GM19324 (cell line): ENCODE data around the gene SACS.
A peak's percentile ranks its signal among the peaks of the same experiment; 100 is the strongest.
"Not testable (repeated sequence)": the region's sequence is repeated elsewhere in the genome, so short reads cannot be mapped to it uniquely, and the experiment has no call there.

ENCODE experiments used
- ATAC-seq: cut with Tn5 transposase; IDR thresholded peaks from one replicate; pipeline ENCODE4 v1.9.1; 2021; ENCODE audit warnings: mild to moderate bottlenecking, moderate library complexity; ENCODE audit not compliant: unreplicated experiment, low FRiP score

The SACS gene

DNA sequence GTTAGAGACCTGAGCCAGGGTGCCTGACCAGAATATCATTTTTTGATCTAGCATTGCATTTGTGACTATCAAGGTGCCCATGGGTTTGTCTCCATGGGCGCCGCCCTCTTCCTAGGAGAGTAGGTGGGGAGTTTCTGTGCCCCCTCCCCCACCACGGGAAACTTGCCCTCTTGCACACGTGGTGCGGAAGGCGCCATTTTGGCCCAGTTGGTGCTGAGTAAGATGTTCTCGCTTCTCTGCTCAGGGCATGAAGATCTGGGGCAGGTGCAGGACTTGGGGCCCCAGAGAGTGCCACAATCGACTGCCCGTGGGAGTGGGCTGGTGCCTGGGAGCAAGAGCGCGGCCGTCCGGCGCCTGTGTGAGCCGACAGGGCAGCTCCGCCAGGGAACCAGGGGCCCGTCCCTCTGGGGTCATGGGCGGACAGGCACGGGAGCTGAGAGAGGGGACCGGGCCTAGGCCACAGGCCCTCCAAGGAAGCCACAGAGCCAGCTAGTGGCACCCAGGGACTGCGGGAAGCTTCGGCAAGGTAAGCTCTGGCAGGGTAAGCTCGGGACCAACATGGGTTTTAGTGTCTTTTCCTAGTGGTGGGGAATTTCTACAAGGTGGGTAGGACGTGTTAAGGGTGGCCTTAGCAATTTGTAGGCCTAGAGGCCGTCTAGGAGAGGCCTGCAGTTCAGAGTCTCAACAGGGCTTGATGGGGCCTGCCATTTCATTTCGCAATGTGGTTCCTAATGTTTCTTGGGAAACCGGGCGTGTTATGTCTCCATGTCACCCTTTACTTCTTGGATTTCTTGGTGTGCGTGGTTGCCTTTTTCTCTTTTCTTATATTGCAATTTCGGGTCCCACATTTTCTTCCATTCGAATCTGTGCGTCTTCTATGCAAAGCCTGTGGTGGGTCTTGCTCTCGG is 14.5 kb downstream of the SACS start:
- ATAC-seq: no peak

DNA sequence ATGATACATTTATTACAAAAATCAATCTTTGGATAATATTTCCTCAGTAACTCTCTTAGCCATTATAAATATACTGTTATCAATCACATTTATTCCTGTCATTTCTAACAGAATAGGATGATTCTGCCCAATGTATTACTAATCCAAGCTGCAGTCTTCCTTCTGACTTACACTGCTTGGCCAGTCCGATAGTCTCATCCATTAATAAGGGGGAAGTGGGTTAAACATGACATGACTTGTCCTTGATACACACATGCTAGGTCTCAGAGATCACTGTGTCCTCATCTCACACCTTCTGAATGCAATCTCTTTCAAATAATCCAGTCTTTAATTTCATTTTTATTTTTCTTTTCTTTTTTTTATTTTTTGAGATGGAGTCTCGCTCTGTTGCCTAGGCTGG is 18.8 kb downstream of the SACS start:
- ATAC-seq: no peak

DNA sequence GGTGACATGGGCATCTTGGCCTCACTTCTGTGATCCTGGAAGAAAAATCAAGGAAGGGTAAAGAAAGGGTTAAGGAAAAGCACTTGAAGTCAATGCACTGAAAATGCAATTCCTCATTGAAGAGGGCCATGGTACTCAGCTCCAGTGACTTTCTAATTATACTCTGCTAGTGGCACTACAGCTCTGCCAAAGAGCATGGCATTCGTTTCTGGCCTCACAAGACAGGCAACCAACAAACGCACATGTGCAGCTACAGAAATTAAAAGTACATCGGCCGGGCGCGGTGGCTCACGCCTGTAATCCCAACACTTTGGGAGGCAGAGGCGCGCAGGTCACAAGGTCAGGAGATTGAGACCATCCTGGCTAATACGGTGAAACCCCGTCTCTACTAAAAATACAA is 21.8 kb downstream of the SACS start:
- ATAC-seq: no peak

DNA sequence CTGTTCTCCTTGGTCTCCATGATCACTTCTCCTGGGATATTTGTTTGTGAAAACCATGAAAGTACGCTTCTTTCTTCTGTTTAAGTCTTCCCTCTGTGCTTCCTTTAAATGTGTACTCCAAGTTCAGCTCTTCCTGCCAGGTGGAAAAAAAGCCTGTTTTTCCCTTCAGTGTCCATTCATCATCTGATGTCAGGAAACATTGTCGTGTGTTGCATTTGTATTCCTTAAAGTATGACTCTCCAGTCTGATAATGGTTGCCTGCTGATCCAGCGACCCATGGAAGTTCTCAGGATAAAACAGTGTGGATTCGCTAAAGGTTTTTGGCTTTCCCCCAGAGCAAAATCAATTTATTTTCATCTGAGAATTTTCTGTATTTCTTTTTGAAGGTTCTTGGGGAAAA is 22.3 kb downstream of the SACS start:
- no peak for ATAC-seq

DNA sequence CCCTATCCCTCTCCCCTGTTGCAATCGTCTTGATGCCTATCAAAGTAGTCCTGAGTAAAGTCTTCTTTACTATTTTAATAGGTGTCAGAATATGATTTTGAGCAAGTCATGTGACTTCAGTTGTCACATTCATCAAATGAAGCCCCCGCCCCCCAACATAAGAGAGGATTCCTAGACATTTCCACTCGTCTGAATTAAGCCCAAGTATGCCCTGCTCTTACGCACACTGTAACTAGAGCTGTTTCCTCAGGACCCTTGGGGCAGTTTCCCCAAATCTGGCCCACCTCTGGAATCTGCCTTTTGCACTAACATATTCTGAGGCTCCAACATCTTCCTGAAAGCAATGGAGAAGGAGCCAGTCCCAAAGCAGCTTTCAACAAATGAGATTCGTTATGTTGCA is 25.5 kb downstream of the SACS start:
- ATAC-seq: no peak

DNA sequence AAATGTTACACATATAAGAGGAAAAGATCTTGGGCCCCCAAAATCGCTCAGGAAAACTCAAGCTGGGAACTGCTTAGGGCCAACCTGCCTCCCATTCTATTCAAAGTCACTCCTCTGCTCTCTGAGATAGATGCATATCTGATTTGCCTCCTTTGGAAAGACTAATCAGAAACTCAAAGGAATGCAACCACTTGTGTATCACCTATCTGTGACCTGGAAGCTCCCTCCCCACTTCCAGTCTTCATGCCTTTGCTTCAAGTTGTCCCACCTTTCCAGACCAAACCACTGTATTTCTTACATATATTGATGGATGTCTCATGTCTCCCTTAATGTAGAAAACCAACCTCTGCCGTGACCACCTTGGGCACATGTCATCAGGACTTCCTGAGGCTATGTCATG is 32.3 kb downstream of the SACS start:
- ATAC-seq: not testable (repeated sequence)

DNA sequence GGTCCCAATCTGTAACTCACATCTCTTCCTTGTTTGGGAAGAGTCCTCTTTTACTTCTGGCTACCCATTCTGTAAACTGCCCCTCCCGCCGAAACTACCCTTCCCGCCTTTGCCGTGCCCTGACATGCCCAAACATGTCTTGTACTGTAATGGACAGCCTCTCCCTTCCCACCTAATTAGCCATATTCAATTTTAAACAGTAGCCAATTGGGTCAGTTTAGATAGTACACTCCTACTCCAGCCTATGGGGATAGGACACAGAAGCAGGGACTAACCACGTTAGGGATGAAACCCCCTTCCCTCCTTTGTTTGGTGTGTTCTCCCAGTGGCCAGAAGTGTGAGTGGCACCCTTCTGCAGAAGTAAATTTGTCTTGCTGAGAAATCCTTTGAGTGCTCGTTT is 34.2 kb downstream of the SACS start:
- no peak for ATAC-seq

DNA sequence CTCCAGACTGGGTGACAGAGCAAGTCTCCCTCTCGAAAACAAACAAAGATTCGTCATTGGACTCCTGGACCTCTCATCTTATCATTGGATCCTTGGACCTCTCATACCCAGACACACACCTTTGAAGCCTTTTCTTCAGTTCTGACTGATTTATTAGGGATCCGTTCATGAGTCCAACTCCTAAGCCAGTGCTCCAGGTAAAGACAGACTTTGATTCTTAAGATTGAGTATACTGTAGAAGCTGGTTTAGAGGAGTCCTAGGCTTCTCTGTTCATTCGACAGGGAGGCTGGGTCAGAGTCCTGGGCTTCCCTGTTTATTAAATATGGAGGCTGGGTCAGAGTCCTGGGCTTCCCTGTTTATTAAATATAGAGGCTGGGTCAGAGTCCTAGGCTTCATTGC is 38.7 kb downstream of the SACS start:
- ATAC-seq: no peak

DNA sequence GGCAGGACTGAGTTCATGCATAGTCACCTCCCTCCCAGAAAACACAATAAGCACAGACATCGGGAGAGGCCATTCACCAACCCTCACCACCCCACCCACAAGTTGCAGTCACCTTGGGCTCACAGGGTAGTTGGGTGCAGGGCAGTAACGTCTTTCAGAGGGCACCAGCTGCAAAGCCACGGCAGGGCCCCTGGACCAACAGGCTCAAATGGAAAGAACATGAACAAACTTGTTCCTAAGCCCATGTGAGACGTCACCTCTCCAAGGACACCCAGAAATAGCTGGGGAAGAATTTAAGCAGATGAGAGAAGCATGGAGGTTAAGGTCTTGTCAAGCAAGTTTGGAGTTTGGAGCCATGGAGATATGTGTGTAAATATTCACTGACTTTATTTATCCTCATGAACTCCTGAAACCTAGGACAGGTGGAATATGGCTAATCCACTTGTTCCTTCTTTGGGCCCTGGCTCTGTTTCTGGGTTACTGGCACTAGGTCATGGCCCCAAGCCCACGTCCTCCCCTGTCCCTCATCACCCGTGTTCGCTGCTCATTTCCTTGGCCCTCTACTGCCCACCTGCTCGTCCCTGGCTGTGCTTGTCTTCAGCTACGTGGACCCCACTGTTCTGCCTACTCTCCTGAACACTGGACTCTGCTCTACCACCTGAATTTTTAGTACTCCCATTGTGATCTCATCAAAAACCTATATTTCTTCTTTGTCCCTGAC is 40.4 kb downstream of the SACS start:
- no peak for ATAC-seq

DNA sequence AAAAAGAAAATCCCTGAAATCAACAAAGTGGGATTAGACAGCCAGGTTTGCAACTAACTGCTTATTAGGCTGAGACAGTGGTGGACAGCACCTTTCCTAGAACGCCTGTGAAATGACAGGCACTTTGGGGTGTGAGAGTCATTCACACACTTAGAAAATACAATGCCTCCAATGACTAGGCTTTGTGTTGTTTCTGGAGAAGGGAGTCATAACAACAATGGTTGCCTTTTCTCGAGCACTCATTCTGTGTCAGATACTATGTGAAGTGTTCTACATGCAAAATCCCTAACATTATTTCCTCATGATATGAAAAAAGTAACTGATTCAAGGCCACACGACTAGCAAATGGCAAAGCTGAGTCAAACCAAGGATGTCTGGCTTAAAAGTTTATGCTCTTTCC is 41.2 kb downstream of the SACS start:
- ATAC-seq: no peak

DNA sequence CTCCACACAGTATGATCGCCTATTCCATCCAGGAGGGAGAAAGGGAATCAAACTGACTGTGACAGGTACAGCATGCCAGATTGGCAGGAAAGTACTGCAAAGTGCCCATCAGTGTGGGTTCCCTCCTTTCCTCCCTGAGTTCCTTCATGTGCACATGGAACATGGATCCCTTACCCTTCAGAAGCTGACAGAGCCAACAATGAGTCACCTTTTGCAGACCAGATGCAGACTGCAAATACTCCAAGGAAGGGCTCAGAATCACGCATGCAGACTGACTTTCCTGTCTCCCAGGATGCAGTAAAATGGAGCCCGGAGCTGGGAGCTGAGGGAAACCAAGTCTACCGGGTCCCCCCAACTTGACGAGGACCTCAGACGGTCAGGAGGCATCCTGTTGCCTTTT is 41.8 kb downstream of the SACS start:
- no peak for ATAC-seq

DNA sequence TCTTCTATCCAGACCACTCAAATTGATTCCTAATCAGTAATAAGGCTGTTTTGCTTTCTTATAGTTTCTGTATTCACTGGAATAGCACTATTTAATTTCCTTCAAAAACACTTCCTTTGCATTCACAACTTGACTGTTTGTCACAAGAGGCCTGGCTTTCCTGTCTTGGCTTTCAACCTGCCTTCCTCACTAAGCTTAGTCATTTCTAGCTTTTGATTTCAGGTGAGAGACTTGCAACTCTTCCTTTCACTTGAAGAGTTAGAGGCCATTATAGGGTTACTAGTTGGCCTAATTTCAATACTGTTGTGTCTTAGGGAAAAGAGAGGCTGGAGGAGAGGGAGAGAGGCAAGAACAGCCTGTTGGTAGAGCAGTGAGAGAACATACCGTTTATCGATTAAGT is 47.0 kb downstream of the SACS start:
- no peak for ATAC-seq

DNA sequence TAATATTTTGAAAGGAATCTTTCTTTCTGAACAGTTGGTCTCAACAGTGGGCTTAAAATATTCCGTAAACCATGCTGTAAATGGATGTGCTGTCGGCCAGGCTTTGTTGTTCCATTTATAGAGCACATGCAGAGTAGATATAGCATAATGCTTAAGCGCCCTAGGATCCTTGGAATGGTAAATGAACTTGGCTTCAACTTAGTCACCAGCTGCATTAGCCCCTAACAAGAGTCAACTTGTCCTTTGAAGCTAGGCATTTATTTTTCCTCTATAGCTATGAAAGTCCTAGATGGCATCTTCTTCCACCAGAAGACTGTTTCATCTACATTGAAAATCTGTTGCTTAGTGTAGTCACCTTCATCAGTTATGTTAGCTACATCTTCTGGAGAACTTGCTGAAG is 47.6 kb downstream of the SACS start:
- ATAC-seq: no peak

DNA sequence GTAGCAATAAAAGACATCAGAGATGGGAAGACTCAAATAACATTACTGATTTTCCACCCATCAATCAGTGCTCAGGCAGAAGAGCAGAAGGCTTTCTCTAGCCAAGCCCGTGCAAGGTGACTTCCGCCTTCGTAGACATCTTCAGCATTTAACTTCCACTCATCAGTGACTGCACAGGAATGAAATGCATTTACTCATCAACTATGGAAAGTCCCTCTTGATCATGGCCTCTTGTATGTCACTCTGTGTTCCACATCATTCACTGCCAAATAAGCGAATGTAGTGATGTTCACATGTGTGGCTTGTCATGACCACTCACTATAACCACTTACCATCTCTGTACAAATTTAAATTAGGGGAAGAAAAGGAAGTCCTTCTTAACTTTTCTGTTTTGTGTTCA is 49.4 kb downstream of the SACS start:
- ATAC-seq: peak; percentile 54

DNA sequence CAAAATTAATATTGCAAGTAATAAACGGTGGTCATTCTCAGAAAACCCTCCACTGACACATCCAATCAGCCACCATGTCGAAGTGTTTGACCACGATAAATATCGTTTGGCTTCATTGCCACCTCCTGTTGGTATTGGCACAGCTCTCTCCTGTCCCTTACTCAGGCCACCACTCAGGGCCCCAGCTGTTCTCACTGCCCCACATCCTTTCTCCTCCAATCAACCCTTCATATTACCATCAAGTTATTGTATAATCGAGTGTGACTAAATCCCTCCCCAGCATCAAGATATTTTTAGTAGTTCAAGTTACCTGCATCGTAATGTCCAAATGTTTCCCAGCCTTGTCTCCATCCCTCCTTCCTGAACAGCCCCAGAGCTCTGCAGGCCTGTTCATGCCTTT is 50.4 kb downstream of the SACS start:
- ATAC-seq: no peak

DNA sequence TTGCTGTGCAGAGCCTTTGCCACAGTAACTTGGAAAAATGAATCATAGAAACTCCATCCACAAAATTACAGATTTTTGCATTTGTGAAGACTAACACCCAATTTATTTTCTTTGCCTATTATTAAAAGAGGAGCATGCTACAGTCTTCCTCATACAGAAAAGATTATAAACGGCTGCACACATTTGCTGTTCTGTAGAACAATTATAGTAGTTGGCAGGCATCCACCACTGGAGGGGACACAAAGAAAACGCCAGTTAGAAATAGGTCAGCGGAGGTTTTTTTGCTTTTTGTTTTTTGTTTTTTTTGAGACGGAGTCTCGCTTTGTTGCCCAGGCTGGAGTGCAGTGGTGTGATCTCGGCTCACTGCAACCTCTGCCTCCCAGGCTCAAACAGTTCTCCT is 51.6 kb downstream of the SACS start:
- no peak for ATAC-seq

DNA sequence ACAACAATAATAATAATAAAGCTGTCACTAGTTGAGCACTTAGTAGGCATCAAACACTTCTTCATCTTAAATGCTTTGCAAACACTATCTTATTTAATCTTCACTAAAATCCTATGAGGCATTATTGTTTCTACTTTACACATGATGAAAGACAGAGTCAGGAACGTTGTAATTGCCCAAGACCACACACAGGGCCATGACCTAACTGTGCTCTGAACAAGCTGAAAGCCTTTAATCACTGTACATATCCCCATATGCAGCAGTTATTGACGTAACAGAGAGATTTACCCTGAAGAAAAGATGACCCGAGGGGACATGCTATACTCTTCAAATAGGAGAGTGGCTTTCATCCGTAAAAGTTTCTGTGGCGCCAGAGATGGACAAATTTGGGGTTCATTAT is 53.0 kb downstream of the SACS start:
- ATAC-seq: no peak

DNA sequence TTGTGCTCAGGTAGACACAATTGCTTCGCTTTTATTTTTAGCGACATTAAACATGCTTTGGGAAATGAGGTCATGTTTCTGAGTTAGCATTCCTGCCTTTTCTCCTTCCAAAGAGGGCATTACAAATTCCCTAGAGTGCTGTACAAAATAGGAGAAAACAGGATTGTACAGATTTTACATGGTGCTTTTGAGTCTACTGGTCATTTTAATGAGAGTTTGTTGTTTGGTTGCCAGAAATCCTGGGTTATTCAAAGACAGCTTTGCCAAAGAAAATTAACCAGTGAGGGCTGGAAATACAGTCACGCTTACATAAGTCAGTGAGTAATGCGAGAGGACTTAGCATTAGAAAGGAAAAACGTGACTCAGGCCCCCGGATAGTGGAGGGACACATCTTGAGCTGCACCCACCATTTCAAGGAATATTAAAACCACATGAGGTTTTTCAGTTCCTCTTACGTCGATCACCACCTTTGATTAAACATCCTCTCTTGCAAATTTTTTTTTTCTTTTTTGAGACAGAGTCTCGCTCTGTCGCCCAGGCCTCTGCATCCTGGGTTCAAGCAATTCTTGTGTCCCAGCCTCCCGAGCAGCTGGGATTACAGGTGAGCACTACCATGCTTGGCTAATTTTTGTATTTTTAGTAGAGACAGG is 55.4 kb downstream of the SACS start:
- no peak for ATAC-seq

DNA sequence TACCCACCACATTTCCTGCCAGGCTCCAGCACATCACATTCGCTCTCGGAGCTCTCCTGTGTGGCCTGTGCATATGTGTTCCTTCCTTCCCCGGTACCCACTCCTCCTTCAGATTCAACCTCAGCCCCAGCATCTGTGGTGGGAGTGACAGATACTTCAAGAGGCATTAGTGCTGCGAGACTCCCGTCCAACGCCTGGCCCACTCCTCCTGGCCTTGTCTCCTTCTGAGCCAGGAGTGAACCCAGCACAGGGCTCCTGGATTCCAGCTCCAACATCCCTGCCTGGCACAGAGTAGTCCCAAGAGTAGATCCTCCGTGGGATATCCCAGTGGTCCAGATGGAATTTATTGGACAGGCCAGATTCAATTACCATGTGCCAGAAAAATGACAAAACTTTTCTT is 55.9 kb downstream of the SACS start:
- no peak for ATAC-seq

DNA sequence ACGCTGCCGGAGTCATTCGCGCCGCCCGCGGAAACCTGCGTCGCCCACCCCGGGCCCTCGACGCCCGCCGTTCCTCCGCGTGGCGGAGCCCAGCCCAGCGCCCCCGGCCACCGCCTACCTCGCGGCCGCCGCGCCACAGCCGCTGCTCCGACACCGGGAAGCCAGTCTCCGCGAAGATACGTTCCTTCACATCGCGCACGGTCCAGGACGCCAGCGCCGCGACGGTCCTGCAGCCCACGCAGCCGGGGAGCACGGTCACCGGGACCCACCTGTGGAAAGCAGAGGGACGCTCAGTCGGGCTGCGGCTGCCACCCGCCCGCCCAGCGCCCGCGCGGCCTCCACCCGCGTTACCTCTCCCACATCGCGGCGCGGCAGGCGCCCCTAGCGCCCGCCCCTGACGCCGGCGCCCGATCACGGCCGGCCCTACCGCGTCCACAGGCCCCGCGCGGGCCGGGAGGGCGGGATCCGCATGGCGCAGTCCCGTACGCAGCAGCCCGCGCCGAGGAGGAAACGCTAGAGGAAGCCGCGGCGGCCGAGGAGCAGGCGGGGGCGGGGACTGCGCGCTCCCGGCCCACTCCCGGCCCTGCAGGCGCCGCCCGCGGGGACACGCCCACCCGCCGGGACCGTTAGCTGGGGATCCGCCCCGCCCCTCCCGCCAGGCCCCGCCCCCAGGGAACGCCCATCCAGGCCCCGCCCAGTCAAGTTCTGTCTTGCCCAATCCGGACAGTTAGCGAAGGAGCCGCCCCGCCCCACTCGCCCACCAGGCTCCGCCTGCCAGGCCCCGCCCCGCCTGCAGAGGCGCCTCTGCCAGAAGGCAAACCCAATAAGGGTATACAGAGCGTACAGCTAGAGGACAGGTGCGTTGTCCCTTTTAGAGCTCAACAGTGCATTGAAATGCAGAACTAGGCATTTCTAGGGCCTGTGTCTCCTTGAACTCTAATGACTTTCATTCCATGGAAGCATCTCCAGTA is 58.2 kb downstream of the SACS start:
- ATAC-seq: peak; percentile 92
